H1 (cell line): ENCODE data around the gene SPEN. TPM values are rescaled to one million over a fixed set of nuclear protein-coding genes. Genes with fewer than 3 reads are reported as not detected.

Experiments used
- CTCF ChIA-PET: fragments of 300-600 bp; sonication (Branson Sonifier 250); formaldehyde crosslinking; loops from one replicate; lab custom pipeline; 2021; ENCODE audit not compliant: partially characterized antibody; lab: Charles Lee
- POLR2A ChIA-PET: fragments of 300-600 bp; sonication (Branson Sonifier 250); formaldehyde crosslinking; loops from one replicate; lab custom pipeline; 2021; ENCODE audit warnings: inconsistent platforms; ENCODE audit not compliant: partially characterized antibody; lab: Charles Lee
- DNase-seq, 2 experiments: peaks; one replicate each; pipeline versions ENCODE4 v3.0.0 to v3.0.0-alpha.2; 2010 to 2022; ENCODE audit warnings: low spot score in 2 of 2, low read depth in 1 of 2, mixed read lengths in 1 of 2
- FAIRE-seq: peaks from 2 replicates; lab custom pipeline; 2011; peaks lifted over from hg19 to GRCh38; lab: Jason Lieb, UNC
- H2AFZ ChIP-seq: 2 replicates; pipeline ENCODE4 v1.8.1; 2012; ENCODE audit warnings: low read length, inconsistent platforms
- H2AK5ac ChIP-seq: 2 replicates; pipeline ENCODE4 v1.6.1; 2013; ENCODE audit warnings: low read depth, low read length
- H2BK120ac ChIP-seq: replicated peaks from 2 replicates; pipeline ENCODE3; 2013; ENCODE audit warnings: low read depth, low read length, inconsistent platforms
- H2BK12ac ChIP-seq: 2 replicates; pipeline ENCODE4 v1.6.1; 2013; ENCODE audit warnings: low read depth, low read length
- H2BK15ac ChIP-seq: 2 replicates; pipeline ENCODE4 v1.6.1; 2013; ENCODE audit warnings: low read length
- H2BK20ac ChIP-seq: 2 replicates; pipeline ENCODE4 v1.6.1; 2013; ENCODE audit warnings: low read length
- H2BK5ac ChIP-seq: 2 replicates; pipeline ENCODE4 v1.6.1; 2013; ENCODE audit warnings: low read depth, low read length
- H3K14ac ChIP-seq: 2 replicates; pipeline ENCODE4 v1.6.1; 2013; ENCODE audit warnings: inconsistent platforms; ENCODE audit not compliant: insufficient read length
- H3K18ac ChIP-seq: 2 replicates; pipeline ENCODE4 v1.6.1; 2013; ENCODE audit warnings: low read length; ENCODE audit errors: extremely low read depth
- H3K23ac ChIP-seq: 2 replicates; pipeline ENCODE4 v1.6.1; 2013; ENCODE audit warnings: inconsistent platforms; ENCODE audit not compliant: insufficient read length
- H3K23me2 ChIP-seq: 2 replicates; pipeline ENCODE4 v1.6.1; 2013; ENCODE audit warnings: low read depth, low read length
- H3K27ac ChIP-seq: 2 replicates; pipeline ENCODE4 v1.6.1; 2011; ENCODE audit warnings: low read depth, low read length, inconsistent platforms
- H3K27me3 ChIP-seq, 4 experiments: replicated peaks in 1 of 4; 1 replicate in 1 of 4; 2 replicates in 3 of 4; pipeline versions ENCODE4 v1.6.1 to v1.8.1; 2011 to 2013; ENCODE audit warnings: low read length in 3 of 4, mild to moderate bottlenecking in 3 of 4, inconsistent platforms in 2 of 4, mixed read lengths in 2 of 4, moderate library complexity in 1 of 4; ENCODE audit not compliant: control insufficient read depth in 3 of 4, insufficient read depth in 3 of 4; ENCODE audit errors: extremely low read depth in 1 of 4
- H3K36me3 ChIP-seq, 4 experiments: 2 replicates each; pipeline versions ENCODE4 v1.6.1 to v1.8.1; 2011 to 2013; ENCODE audit warnings: mild to moderate bottlenecking in 4 of 4, low read length in 3 of 4, moderate library complexity in 2 of 4, control low read depth in 1 of 4, inconsistent platforms in 1 of 4; ENCODE audit not compliant: insufficient read depth in 4 of 4, control insufficient read depth in 2 of 4
- H3K4ac ChIP-seq: replicated peaks from 2 replicates; pipeline ENCODE3; 2013; ENCODE audit warnings: low read length, low read depth, mixed read lengths, inconsistent platforms; ENCODE audit not compliant: insufficient read length
- H3K4me1 ChIP-seq, 4 experiments: replicated peaks in 1 of 4; 1 replicate in 1 of 4; 2 replicates in 3 of 4; pipeline versions ENCODE4 v1.6.1 to v1.8.1; 2011 to 2013; ENCODE audit warnings: low read length in 3 of 4, inconsistent platforms in 2 of 4, mixed read lengths in 1 of 4; ENCODE audit not compliant: insufficient read depth in 4 of 4, control insufficient read depth in 3 of 4
- H3K4me2 ChIP-seq, 2 experiments: 2 replicates each; pipeline versions ENCODE4 v1.6.1 to v1.8.1; 2011 to 2013; ENCODE audit warnings: low read depth in 2 of 2, low read length in 2 of 2, control low read depth in 1 of 2, inconsistent platforms in 1 of 2, mild to moderate bottlenecking in 1 of 2; ENCODE audit not compliant: insufficient read depth in 1 of 2
- H3K4me3 ChIP-seq, 4 experiments: fragments of 200-600, 300-600 bp in 1 of 4; sonication (generic), shearing (Covaris generic), sonication (Bioruptor Twin) in 1 of 4; 2 replicates each; pipeline versions ENCODE4 v1.5.1 to v1.8.1; 2011 to 2016; ENCODE audit warnings: low read length in 4 of 4, low read depth in 3 of 4, control low read depth in 2 of 4, inconsistent platforms in 2 of 4, mild to moderate bottlenecking in 2 of 4, mixed read lengths in 1 of 4, moderate library complexity in 1 of 4; ENCODE audit not compliant: insufficient read depth in 2 of 4; ENCODE audit errors: extremely low read depth in 1 of 4
- H3K56ac ChIP-seq: replicated peaks from 2 replicates; pipeline ENCODE3; 2013; ENCODE audit warnings: low read depth, mild to moderate bottlenecking, mixed read lengths, low read length, inconsistent platforms; ENCODE audit not compliant: insufficient read length
- H3K79me1 ChIP-seq: 2 replicates; pipeline ENCODE4 v1.6.1; 2013; ENCODE audit warnings: low read depth, low read length, control low read depth
- H3K79me2 ChIP-seq, 2 experiments: 2 replicates each; pipeline versions ENCODE4 v1.6.1 to v1.8.1; 2012 to 2013; ENCODE audit warnings: low read length in 2 of 2, mild to moderate bottlenecking in 2 of 2, inconsistent platforms in 1 of 2; ENCODE audit not compliant: insufficient read depth in 2 of 2, control insufficient read depth in 1 of 2
- H3K9ac ChIP-seq, 4 experiments: replicated peaks in 1 of 4; 1 replicate in 1 of 4; 2 replicates in 3 of 4; pipeline versions ENCODE4 v1.6.1 to v1.8.1; 2011 to 2013; ENCODE audit warnings: low read depth in 3 of 4, low read length in 3 of 4, control low read depth in 2 of 4, mild to moderate bottlenecking in 2 of 4, moderate library complexity in 2 of 4, inconsistent platforms in 1 of 4; ENCODE audit errors: extremely low read depth in 1 of 4
- H3K9me3 ChIP-seq, 2 experiments: 2 replicates each; pipeline versions ENCODE4 v1.6.1 to v1.8.1; 2012 to 2013; ENCODE audit warnings: mild to moderate bottlenecking in 2 of 2, moderate library complexity in 2 of 2, control low read depth in 1 of 2, inconsistent platforms in 1 of 2, low read depth in 1 of 2, low read length in 1 of 2, mixed read lengths in 1 of 2; ENCODE audit not compliant: insufficient read depth in 2 of 2
- H4K20me1 ChIP-seq, 2 experiments: replicated peaks in 1 of 2; 2 replicates each; pipeline versions ENCODE3 to v1.8.1; 2011 to 2013; ENCODE audit warnings: inconsistent platforms in 2 of 2, low read length in 2 of 2, mild to moderate bottlenecking in 1 of 2; ENCODE audit not compliant: insufficient read depth in 2 of 2, control insufficient read depth in 1 of 2
- H4K5ac ChIP-seq: 2 replicates; pipeline ENCODE4 v1.6.1; 2013; ENCODE audit warnings: low read length, low read depth, mixed read lengths, inconsistent platforms; ENCODE audit not compliant: insufficient read length
- H4K8ac ChIP-seq: 2 replicates; pipeline ENCODE4 v1.8.0; 2013; ENCODE audit warnings: mild to moderate bottlenecking, moderate library complexity, low read length, inconsistent platforms; ENCODE audit not compliant: insufficient read depth; ENCODE audit errors: extremely low read depth
- H4K91ac ChIP-seq: replicated peaks from 2 replicates; pipeline ENCODE3; 2013; ENCODE audit warnings: low read length, mixed read lengths, inconsistent platforms; ENCODE audit not compliant: insufficient read length
- JUN ChIP-seq: IDR thresholded peaks from 2 replicates; pipeline ENCODE4 v1.6.1; 2011; ENCODE audit warnings: low read depth, mild to moderate bottlenecking, improper control_type of control experiment, low read length
- KDM1A ChIP-seq: fragments of 200-600, 300-600 bp; sonication (generic); IDR thresholded peaks from 2 replicates; pipeline ENCODE4 v1.7.1; 2016; ENCODE audit warnings: mild to moderate bottlenecking, low read length, borderline replicate concordance
- WGBS, 2 experiments: shearing (Covaris generic) in 1 of 2; methylation state at CpG; one replicate each; pipeline versions ENCODE4 v1.1.6 to v1.1.7; 2013 to 2015; ENCODE audit warnings: low lambda C conversion rate in 2 of 2, mixed read lengths in 2 of 2, inconsistent platforms in 1 of 2, low coverage in 1 of 2, missing lambda C conversion rate in 1 of 2; ENCODE audit not compliant: insufficient replicate concordance in 2 of 2, insufficient coverage in 1 of 2, insufficient read length in 1 of 2; ENCODE audit errors: extremely low coverage in 1 of 2, missing lambda C conversion rate in 1 of 2; 5-methylcytosine and 5-hydroxymethylcytosine counted together
- polyA plus RNA-seq, 7 experiments: library from polyadenylated mRNA; depleted of rRNA in 3 of 7; stranded (reverse) in 5 of 7; unstranded in 2 of 7; fragments of >200 nt in 5 of 7; fragments of 200-250 nt in 2 of 7; gene quantifications; 1 replicate in 5 of 7; 2 replicates in 1 of 7; 4 replicates in 1 of 7; pipeline versions ENCODE4 v1.2.1 to v1.2.3, GENCODE V29; 2011 to 2013; ENCODE audit warnings: missing spikeins in 2 of 7, mixed read lengths in 2 of 7
- total RNA-seq: library from RNA; stranded (reverse); fragmentation: NEBNext Ultra II Directional; extraction: Animal tissue kit (Norgen Biotek cat#: 25700); gene quantifications from 2 replicates; pipeline ENCODE4 v1.2.1, GENCODE V29; 2021

Gene SPEN
- total and polyA plus RNA-seq, 2 of the 8 experiments (the other 6 are each of a cell fraction or from before 2014, with no cell fraction given): 12.5 to 52.1 TPM

DNA sequence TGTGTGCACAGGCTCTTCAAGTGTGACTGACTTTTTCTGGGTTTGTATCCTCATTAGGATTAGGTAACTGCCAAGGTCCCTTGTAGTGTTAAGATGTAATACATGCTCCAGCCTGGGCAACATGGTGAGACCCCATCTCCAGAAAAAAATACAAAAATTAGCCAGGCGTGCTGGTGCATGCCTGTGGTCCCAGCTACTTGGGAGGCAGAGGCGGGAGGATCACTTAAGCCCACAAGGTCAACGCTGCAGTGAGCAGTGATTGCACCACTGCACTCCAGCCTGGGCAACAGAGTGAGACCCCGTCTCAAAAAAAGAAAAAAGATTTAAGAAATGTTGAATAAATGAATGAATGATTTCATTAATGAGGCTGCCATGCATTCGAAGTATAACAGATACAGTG lies 113.3 kb downstream of the SPEN start:
- WGBS, 2 experiments: 87% methylated on average over 5 of the region's 5 CpGs; no CpG with 5 or more reads in 1 of the 2 experiments
- no peak overlapping the region for H3K4ac ChIP-seq
- no peak overlapping the region for H2BK12ac ChIP-seq
- ChIA-PET POLR2A (interaction anchor here (2.0 kb wide), 1 partner anchor 15 kb away, joined by 10 read pairs; the partner anchor contains the start of gene ZBTB17), CTCF (interaction anchor here (0.6 to 5.9 kb wide), 7 partner anchors 11 to 169 kb away, joined by 3 to 53 read pairs (median 4); partner anchors contain the start of gene ZBTB17)
- no peak overlapping the region for H2AK5ac ChIP-seq
- H2BK120ac ChIP-seq: no peak overlapping the region
- no peak overlapping the region for H3K4me3 ChIP-seq
- no peak overlapping the region for H2AFZ ChIP-seq
- no peak overlapping the region for H4K8ac ChIP-seq
- no peak overlapping the region for H3K56ac ChIP-seq
- no peaks in the 10 kb centered on the region for H3K36me3 ChIP-seq
- no peak overlapping the region for H3K9ac ChIP-seq
- H3K79me2 ChIP-seq: peaks cover 0 to 3% of the 10 kb centered on the region in 2 experiments; a peak in 1 of 4 replicates
- TF ChIP-seq KDM1A (0 out of 2 replicates have a peak, but pooled peaks have one; percentile 38), JUN (no peak)
- H3K23ac ChIP-seq: no peak overlapping the region
- DNase-seq (no peak), FAIRE-seq (no peak)
- no peak overlapping the region for H2BK20ac ChIP-seq
- no peak overlapping the region for H3K14ac ChIP-seq
- H3K27ac ChIP-seq: no peak overlapping the region
- no peaks in the 10 kb centered on the region for H3K9me3 ChIP-seq
- H3K27me3 ChIP-seq: peaks cover 0 to 3% (median under 1%) of the 10 kb centered on the region in 4 experiments; a peak in 2 of 7 replicates
- H2BK15ac ChIP-seq: no peak overlapping the region
- no peak overlapping the region for H3K4me2 ChIP-seq
- H3K79me1 ChIP-seq: peaks cover 3% of the 10 kb centered on the region; the same call in 1 of the 2 replicates
- H4K91ac ChIP-seq: no peak overlapping the region
- no peak overlapping the region for H3K18ac ChIP-seq
- H3K4me1 ChIP-seq: peaks cover 0 to 13% (median 7%) of the 10 kb centered on the region in 4 experiments; a peak in 5 of 7 replicates
- H3K23me2 ChIP-seq: no peaks in the 10 kb centered on the region; the same call in 1 of the 2 replicates
- peaks cover 7 to 13% of the 10 kb centered on the region in 2 experiments for H4K20me1 ChIP-seq
- no peak overlapping the region for H2BK5ac ChIP-seq
- no peak overlapping the region for H4K5ac ChIP-seq
